Caki2 (cell line): Measurements from ENCODE around the gene PPP6R1. TPM values are rescaled to one million over a fixed set of nuclear protein-coding genes. Genes with fewer than 3 reads are reported as not detected.
A peak's percentile ranks its signal among the peaks of the same experiment; 100 is the strongest.
"Not testable (repeated sequence)": the region's sequence is repeated elsewhere in the genome, so short reads cannot be mapped to it uniquely, and the experiment has no call there.

ENCODE experiments used
- DNase-seq: peaks from one replicate; pipeline ENCODE4 v3.0.0-alpha.2; 2015; ENCODE audit warnings: low read depth
- in situ Hi-C: cut with HindIII; loops from 2 replicates; pipeline ENCODE4 v1.10.0; 2016; ENCODE audit warnings: low sequenced_read_pairs, low pct_unique_long_range_greater_than_20kb, mixed read lengths
- total RNA-seq: library from RNA; depleted of rRNA; stranded (reverse); fragments of >200 nt; shearing (Covaris generic); gene quantifications from 2 replicates; pipeline ENCODE4 v1.2.3, GENCODE V29; 2014; ENCODE audit warnings: low replicate concordance; rRNA removed

Gene PPP6R1
- total RNA-seq, 1 experiment from 2014 or later: 79.8 TPM

DNA sequence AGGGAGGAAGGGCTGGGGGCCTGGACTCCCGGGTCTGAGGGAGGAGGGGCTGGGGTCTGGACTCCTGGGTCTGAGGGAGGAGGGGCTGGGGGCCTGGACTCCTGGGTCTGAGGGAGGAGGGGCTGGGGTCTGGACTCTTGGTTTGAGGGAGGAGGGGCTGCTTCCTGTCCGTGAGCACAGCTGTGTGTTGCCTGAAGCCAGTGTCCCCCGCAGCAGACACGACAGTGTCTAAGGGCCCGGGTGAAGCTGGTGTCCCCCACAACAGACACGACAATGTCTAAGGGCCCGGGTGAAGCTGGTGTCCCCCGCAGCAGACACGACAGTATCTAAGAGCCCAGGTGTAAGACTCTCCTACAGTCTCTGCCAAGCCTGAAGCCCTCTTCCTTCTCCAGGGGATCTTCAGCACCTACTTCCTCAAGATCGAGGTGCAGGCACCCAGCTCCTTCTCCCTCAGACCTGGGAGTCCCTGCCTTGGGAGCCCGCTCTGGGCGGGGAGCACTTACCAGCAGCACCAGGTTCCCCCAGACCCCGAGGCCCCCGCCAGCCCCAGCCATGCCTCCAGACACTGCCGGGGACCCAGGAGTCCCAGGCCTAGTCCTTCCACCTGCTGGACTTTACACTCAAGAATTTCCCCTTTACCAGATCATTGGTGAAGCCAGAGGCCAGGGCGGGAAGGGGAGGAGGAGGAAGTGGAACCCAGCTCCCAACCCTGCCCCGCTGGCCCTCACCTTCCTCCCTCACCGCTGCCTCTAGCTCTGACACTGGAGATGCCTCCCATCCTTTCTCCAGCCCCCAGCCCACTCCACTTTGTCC is 49.7 kb downstream of the PPP6R1 start, which contains the start of gene PTPRH:
Gene PTPRH (minus strand): TSS at position 622 of the 813 bp plus-strand sequence. CDS start 68 bp downstream, at position 554.
- in situ Hi-C loops: no loop called here
- peak; percentile 69 for DNase-seq

DNA sequence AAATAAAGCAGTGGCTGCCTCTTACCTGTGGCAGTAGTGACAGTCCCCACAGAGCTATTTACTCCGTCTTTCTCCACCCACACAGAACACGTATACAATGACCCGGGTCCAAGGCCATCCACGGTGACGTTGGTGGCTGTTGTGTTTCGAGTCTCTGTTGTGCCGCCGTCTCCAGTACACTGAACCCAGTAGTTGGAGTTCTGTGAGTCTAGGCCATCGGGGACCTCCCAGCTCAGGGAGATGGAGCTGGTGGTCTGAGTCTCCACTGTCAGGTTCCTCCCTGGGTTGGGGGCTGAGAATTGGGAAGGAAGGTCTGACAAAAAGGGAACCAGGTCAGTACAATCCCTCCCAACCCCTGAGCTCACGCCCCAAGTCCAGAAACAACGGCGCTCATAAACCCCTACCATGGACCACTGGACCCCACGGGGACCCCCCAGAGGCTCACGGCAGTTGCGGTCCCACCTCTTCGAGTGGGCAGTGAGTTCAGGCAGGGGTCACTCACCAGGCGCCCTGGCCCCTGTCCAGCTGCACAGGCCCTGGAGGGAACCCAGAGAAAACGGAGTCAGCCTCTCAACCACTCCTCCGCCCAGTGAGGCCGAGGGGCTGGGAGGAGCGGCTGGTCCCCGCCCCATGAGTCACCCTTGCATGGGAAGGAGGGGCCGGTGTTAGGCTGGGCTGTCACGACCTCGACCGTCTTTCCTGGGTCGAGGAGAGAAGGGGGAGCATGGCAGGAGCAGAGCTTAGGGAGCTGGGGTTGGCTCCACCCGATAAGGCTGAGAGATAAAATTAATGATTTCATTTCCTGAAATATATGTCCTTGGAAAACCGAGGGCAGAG is 51.9 kb downstream of the PPP6R1 start:
- in situ Hi-C loops: no loop called here
- peak; percentile 95 for DNase-seq

DNA sequence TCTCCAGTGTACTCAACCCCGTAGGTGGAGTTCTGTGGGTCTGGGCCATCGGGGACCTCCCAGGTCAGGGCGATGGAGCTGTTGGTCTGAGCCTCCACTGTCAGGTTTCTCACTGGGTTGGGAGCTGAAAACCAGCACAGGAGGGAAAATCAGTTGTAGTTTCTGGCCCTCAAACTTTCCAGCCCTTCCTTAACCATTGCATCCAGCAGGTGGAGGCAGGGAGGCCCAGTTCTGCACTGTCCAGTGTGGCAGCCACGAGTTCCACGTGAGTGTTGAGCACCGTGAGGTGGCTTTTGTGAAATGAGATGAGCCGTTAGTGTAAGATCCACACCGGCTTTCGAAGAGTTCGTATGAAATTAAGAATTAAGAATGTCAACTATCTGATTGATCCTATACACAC is 56.6 kb downstream of the PPP6R1 start:
- in situ Hi-C loops, DNase-seq: not testable (repeated sequence)

DNA sequence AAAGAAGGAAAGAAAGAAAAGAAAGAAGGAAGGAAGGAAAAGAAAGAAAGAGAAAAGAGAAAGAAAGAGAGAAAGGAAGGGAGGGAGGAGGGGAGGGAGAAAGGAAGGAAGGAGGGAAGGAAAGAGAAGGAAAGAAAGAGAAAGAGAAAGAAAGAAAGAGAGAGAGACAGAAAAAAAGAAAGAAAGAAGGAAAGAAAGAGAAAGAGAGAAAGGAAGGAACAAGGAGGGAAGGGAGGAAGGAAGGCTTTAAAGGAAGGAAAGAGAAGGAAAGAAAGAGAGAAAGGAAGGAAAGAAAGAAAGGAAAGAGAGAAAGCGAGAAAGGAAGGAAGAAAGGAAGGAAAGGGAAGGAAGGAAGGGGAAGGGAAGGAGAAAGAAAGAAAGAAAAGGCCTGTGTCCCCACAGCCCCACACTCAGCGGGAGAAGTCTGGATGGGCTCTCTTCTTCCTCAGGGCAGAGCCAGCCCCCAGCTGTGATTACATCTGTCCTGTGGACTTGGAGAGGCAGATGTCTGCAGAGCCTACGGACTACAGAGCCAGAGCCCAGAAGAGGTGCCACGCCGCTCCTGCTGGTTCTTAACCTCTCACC is 59.1 kb downstream of the PPP6R1 start:
- in situ Hi-C loops: no loop called here
- no peak for DNase-seq

DNA sequence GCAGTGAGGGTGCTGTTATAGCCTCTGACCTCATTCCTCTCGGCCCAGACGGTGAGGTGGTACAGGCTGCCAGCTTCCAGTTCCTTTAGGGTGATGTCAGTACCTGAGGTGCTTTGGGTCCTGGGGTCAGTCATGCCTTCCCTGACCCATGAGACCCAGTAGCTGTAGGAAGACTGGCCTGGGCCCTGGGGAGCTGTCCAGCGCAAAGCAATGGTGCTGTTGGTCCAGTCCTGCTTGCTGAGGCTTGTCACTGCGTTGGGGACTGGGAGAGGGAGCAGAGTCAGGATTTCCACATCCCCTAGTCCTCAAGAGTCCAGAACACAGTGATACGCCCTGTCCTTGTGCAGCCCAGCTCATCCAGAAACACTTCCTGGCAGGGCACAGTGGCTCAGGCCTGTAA is 60.2 kb downstream of the PPP6R1 start:
- in situ Hi-C loops: no loop called here
- DNase-seq: no peak

DNA sequence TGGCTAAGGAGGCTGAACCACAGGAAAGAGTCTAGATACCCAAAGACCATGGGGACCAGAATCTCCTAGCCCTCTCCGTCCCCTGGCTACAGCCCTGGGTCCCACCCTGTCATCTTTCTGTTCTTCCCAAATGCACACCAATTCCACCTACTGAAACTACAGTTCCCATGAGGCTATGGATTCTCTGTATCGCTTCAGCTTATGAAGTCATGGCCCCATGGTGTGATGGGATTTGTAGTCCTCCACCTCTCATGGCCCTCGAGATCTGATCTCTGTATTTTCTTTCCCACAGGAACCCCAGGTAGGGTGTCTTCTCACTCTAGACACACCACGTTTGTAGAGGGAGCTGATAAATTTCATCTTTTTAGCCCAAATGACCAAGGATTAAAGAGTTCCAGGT is 61.3 kb downstream of the PPP6R1 start:
- in situ Hi-C loops: no loop called here
- DNase-seq: no peak

DNA sequence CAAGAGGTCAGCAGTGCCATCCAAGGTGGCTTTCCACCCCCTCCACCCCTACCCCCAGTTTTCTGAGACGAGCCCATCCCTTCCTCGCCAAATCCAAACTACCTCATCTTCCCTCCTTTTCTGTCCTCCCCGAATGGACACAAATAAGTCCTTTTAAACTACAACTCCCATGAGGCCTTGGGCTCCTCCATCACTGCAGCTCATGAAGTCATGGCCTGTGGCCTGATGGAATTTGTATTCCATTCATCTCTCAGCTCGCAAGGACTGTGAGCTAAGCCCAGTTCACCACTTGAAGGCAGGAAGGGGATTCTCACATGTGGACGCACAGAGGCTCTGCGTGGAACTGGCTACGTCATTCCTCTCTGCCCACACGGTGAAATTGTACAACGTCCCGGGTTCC is 62.0 kb downstream of the PPP6R1 start:
- in situ Hi-C loops: no loop called here
- no peak for DNase-seq

DNA sequence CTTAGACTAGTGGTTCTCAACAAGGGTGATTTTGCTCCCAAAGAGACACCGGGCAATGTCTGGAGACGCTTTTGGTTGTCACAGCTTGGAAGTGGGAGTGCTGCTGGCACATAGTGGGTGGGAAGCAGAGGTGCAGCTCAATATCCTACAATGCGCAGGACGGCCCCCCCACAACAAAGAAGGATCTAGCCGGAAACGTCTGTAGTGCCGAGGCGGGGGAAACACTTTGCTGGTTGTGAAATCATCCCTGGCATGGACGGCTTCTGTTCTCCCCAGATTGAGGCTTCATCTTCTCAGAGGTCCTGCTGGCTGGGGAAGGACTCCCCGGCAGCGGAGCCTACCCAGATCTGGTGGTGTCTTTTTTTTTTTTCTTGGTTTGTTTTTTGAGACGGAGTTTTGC is 65.3 kb downstream of the PPP6R1 start:
- no peak for DNase-seq
- in situ Hi-C loops: no loop called here

DNA sequence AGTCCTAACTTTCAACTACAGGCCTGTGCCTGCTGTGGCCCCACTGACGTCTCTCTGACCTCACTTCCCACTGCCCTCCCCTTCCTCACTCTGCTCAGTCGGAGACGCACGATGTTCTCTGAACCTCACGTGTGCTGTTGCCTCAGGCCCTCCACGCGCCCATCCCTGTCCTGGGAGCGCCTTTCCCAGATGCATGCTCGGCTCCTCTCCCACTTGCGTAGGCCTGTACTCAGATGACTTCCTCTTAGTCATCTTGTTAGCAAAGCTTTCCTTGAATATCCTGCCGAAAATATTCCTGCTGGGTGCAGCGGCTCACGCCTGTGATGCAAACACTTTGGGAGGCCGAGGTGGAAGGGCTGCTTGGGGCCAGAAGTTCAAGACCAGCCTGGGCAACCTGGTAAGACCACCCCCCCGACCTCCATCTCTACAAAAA is 69.4 kb downstream of the PPP6R1 start:
- in situ Hi-C loops: no loop called here
- DNase-seq: peak; percentile 96

DNA sequence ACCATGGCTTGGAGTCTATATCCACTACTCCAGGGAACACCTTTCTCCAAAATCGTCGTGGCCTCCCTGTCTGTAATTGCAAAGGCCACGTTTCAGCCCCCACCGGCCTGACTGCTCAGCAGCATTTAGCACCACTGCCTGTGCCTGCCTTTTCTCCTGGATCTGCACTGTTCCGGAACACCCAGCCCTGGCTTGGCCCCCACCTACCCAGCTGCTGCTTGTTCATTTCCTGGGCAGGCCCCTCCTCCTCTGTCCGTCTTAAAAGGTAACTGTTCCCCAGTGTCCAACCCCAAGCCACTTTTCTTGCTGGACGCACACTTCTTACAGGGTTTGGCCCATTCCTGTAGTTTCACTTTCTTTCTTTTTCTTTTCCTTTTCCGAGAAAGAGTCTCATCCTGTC is 70.2 kb downstream of the PPP6R1 start:
- DNase-seq: peak; percentile 56
- in situ Hi-C loops: no loop called here

DNA sequence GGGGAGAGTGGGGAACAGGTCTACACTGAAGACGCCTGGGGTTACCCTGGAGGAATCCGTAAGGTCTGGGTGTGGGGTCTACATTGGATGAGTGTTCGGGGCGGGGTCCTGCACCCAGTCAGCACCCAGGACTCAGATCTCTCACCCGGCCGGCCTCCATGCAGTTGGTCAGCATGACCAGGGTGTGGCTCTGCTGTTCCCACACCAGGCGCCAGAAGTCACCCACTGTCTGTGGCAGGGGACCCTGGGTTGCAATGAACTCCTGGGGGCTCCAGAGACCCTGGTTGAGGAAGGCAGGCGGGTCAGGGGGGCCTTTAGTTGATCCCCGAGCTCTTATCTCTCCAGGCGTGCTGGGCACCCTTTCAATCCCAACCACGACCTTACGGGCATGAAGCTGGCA is 72.7 kb downstream of the PPP6R1 start:
- in situ Hi-C loops: no loop called here

DNA sequence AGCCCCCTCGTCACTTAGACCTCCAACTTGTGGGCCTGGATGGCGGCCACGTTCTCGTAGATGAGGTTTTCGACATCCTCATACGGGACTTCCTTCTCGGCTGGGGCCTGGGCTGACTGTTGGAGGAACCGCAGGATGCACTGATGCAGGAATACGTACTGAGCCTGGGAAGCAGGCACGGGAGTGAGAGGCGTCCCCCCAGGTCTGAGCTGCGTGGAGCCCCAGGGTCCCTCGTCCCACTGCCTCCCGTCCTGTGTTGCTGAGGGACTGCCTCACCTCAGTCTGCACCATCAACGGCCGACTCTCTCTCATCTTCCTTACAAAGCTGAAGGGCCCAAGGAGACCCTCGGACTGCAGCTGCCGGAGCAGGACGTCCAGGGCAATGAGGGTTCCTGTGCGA is 77.1 kb downstream of the PPP6R1 start:
- in situ Hi-C loops: no loop called here
- no peak for DNase-seq

More for the DNA sequence above, 72.7 kb downstream of the PPP6R1 start:
- no peak for DNase-seq

Other genes with a start within 250 kb of the PPP6R1 start
- not detected in 2 replicates for gene GP6, start 220.8 kb downstream of the PPP6R1 start, total RNA-seq
- gene RDH13, start 195.9 kb downstream of the PPP6R1 start, total RNA-seq: 58.2 and 62.1 TPM in 2 replicates
- 21.5 and 24.1 TPM in 2 replicates for gene EPS8L1, start 183.1 kb downstream of the PPP6R1 start, total RNA-seq
- gene PPP1R12C, start 141.4 kb downstream of the PPP6R1 start, total RNA-seq: 40.3 and 63.4 TPM in 2 replicates
- 325 and 411 TPM in 2 replicates for gene TNNT1, start 109.8 kb downstream of the PPP6R1 start, total RNA-seq
- gene TNNI3, start 101.3 kb downstream of the PPP6R1 start, total RNA-seq: not detected in 2 replicates
- 30.9 and 32.8 TPM in 2 replicates for gene DNAAF3, start 92.4 kb downstream of the PPP6R1 start, total RNA-seq
- 0.07 TPM in 1 of 2 replicates, not detected in the other for gene SYT5, start 78.7 kb downstream of the PPP6R1 start, total RNA-seq
- gene PTPRH, start 49.5 kb downstream of the PPP6R1 start, total RNA-seq: 30.0 and 34.3 TPM in 2 replicates
- 0.47 and 3.9 TPM in 2 replicates for gene TMEM86B, start 30.3 kb downstream of the PPP6R1 start, total RNA-seq
- 128 and 145 TPM in 2 replicates for gene HSPBP1, start 21.1 kb upstream of the PPP6R1 start, total RNA-seq
- 0.41 and 0.64 TPM in 2 replicates for gene BRSK1, start 25.0 kb upstream of the PPP6R1 start, total RNA-seq
- 0.61 and 1.3 TPM in 2 replicates for gene TMEM150B, start 66.3 kb upstream of the PPP6R1 start, total RNA-seq
- gene KMT5C, start 80.9 kb upstream of the PPP6R1 start, total RNA-seq: 11.8 and 18.4 TPM in 2 replicates
- 0.10 TPM in 1 of 2 replicates, not detected in the other for gene COX6B2, start 95.7 kb upstream of the PPP6R1 start, total RNA-seq
- not detected in 2 replicates for gene GARIN5B, start 104.2 kb upstream of the PPP6R1 start, total RNA-seq
- not detected in 2 replicates for gene IL11, start 111.4 kb upstream of the PPP6R1 start, total RNA-seq
- gene TMEM190, start 117.8 kb upstream of the PPP6R1 start, total RNA-seq: not detected in 2 replicates
- 2.3 and 6.7 TPM in 2 replicates for gene TMEM238, start 125.3 kb upstream of the PPP6R1 start, total RNA-seq
- 281 and 295 TPM in 2 replicates for gene RPL28, start 126.9 kb upstream of the PPP6R1 start, total RNA-seq
- gene UBE2S, start 148.8 kb upstream of the PPP6R1 start, total RNA-seq: 231 and 237 TPM in 2 replicates
- not detected in 2 replicates for gene SHISA7, start 184.3 kb upstream of the PPP6R1 start, total RNA-seq
- gene ISOC2, start 202.6 kb upstream of the PPP6R1 start, total RNA-seq: 231 and 265 TPM in 2 replicates
- gene C19orf85, start 205.7 kb upstream of the PPP6R1 start, total RNA-seq: not detected in 2 replicates
- 1.9 and 5.3 TPM in 2 replicates for gene ZNF628, start 217.6 kb upstream of the PPP6R1 start, total RNA-seq
- 94.3 and 99.9 TPM in 2 replicates for gene NAT14, start 226.2 kb upstream of the PPP6R1 start, total RNA-seq
- 0.14 TPM in 1 of 2 replicates, not detected in the other for gene SSC5D, start 229.4 kb upstream of the PPP6R1 start, total RNA-seq